Gastroesophageal sphincter (tissue), 4 donors: ENCODE data around the gene USP40. TPM values are rescaled to one million over a fixed set of nuclear protein-coding genes. Genes with fewer than 3 reads are reported as not detected.

Experiments used
- ATAC-seq: fragments of 150-250 bp; one replicate; pipeline ENCODE4 v1.9.1; 2016; ENCODE audit warnings: mild to moderate bottlenecking, moderate library complexity
- H3K27ac ChIP-seq, 4 donors: fragments of 200-600 bp; sonication (generic) in 3 of 4; 1 replicate in 3 of 4; 2 replicates in 1 of 4; pipeline ENCODE4 v1.5.1; 2016 to 2019
- H3K27me3 ChIP-seq: fragments of 200-600 bp; sonication (generic); one replicate; pipeline ENCODE4 v1.5.1; 2019
- H3K36me3 ChIP-seq, 2 donors: fragments of 200-600 bp; sonication (generic); one replicate each; pipeline ENCODE4 v1.5.1; 2019; ENCODE audit warnings: control low read depth in 1 of 2
- H3K4me1 ChIP-seq, 3 donors: fragments of 200-600 bp; sonication (generic); 1 replicate in 2 of 3; 2 replicates in 1 of 3; pipeline ENCODE4 v1.5.1; 2016 to 2019; ENCODE audit warnings: control low read depth in 2 of 3
- H3K4me3 ChIP-seq, 2 donors: fragments of 200-600 bp; sonication (generic); one replicate each; pipeline ENCODE4 v1.5.1; 2019; ENCODE audit warnings: mild to moderate bottlenecking in 1 of 2, moderate library complexity in 1 of 2
- H3K9me3 ChIP-seq, 3 donors: fragments of 200-600 bp; sonication (generic); one replicate each; pipeline ENCODE4 v1.5.1; 2017 to 2019; ENCODE audit warnings: control low read depth in 2 of 3
- EP300 ChIP-seq: sonication (generic); formaldehyde crosslinking; IDR thresholded peaks from one replicate; pipeline ENCODE4 v1.6.1; 2017; ENCODE audit warnings: antibody characterized with exemption, mild to moderate bottlenecking
- POLR2A ChIP-seq, 2 donors: fragments of 450-650 bp; IDR thresholded peaks; one replicate each; pipeline ENCODE4 v1.6.1; 2017; ENCODE audit warnings: antibody characterized with exemption in 2 of 2, mild to moderate bottlenecking in 2 of 2, moderate library complexity in 1 of 2
- POLR2AphosphoS5 ChIP-seq: sonication (generic); formaldehyde crosslinking; IDR thresholded peaks from one replicate; pipeline ENCODE4 v1.6.1; 2017; ENCODE audit warnings: antibody characterized with exemption
- WGBS, 2 donors: methylation state at CpG; one replicate each; pipeline ENCODE4 v1.1.5; 2018; ENCODE audit warnings: low coverage in 1 of 2; 5-methylcytosine and 5-hydroxymethylcytosine counted together
- total RNA-seq, 4 donors: library from RNA; depleted of rRNA; stranded (reverse); fragments of >200 nt; gene quantifications; one replicate each; pipeline ENCODE4 v1.1.0, GENCODE V29; 2016
- TF ChIP-seq, protein P1 (sequence below), 4 experiments: fragments of 200-600 bp in 2 of 4; fragments of 450-650 bp in 2 of 4; sonication (generic) in 1 of 4; IDR thresholded peaks; one replicate each; pipeline ENCODE4 v1.5.1; 2017 to 2019; ENCODE audit warnings: antibody characterized with exemption in 4 of 4, mild to moderate bottlenecking in 2 of 4, moderate library complexity in 2 of 4

USP40 gene
- total RNA-seq, 4 donors from 2014 or later = 13.5 to 52.6 (median 18.2) TPM

DNA sequence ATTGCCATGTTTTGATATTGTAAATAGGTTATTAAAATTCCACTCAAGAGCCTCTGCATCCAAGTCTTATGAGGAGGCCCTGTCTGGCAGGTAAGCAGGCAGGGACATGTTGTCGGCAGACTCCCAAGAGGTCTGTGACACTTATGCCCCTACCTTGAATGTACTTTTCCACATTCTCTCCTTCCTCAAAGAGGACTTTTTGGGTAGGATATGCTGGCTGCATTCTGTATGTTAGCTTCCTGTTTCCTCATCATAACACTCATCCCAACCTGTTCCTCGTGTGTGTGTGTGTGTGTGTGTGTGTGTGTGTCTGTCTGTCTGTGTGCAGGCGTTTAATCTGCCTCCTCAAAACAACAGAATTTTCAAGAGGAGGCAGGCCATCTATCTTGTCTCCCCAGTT, 75.3 kb downstream of the USP40 start:
- Histone ChIP-seq H3K27ac (no peak overlapping the region), H3K27me3 (no peaks in the 10 kb centered on the region), H3K4me3 (no peak overlapping the region), H3K4me1 (peaks cover 0 to 26% (median 0%) of the 10 kb centered on the region in 3 donors), H3K9me3 (no peaks in the 10 kb centered on the region), H3K36me3 (peaks cover 4 to 86% of the 10 kb centered on the region in 2 donors)
- WGBS, 2 donors = 100% methylated on average over 1 to 3 of the region's 3 CpGs
- no peak for ATAC-seq
- no peak for TF ChIP-seq EP300
- TF ChIP-seq POLR2AphosphoS5 = no peak
- TF ChIP-seq, protein P1, sequence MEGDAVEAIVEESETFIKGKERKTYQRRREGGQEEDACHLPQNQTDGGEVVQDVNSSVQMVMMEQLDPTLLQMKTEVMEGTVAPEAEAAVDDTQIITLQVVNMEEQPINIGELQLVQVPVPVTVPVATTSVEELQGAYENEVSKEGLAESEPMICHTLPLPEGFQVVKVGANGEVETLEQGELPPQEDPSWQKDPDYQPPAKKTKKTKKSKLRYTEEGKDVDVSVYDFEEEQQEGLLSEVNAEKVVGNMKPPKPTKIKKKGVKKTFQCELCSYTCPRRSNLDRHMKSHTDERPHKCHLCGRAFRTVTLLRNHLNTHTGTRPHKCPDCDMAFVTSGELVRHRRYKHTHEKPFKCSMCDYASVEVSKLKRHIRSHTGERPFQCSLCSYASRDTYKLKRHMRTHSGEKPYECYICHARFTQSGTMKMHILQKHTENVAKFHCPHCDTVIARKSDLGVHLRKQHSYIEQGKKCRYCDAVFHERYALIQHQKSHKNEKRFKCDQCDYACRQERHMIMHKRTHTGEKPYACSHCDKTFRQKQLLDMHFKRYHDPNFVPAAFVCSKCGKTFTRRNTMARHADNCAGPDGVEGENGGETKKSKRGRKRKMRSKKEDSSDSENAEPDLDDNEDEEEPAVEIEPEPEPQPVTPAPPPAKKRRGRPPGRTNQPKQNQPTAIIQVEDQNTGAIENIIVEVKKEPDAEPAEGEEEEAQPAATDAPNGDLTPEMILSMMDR (IDR thresholded peaks at IDR 0.05) = no peak
- no peak for TF ChIP-seq POLR2A (IDR thresholded peaks at IDR 0.05)

DNA sequence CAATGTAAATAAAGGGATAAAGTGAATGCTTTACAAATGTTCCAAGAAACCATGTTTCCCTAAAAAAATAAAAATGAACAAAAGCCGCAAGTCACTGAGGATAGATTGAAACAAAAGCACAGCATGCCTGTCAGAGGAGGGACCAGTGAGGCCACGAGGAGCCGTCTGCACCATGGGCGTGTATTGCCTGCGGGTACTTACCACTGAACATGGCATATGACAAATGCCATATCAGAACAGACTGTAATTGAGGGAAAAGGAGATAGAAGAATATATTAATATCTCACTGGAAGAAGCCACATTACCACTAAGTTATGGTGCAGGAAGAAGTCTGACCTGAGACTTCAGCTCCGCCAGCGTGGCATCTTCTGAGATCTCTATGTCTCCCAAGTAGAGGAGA, 75.8 kb downstream of the USP40 start:
- ATAC-seq = no peak
- no peak for TF ChIP-seq EP300
- TF ChIP-seq, protein P1 (IDR thresholded peaks at IDR 0.05) = no peak
- no peak for TF ChIP-seq POLR2AphosphoS5
- no peak for TF ChIP-seq POLR2A (IDR thresholded peaks at IDR 0.05)

DNA sequence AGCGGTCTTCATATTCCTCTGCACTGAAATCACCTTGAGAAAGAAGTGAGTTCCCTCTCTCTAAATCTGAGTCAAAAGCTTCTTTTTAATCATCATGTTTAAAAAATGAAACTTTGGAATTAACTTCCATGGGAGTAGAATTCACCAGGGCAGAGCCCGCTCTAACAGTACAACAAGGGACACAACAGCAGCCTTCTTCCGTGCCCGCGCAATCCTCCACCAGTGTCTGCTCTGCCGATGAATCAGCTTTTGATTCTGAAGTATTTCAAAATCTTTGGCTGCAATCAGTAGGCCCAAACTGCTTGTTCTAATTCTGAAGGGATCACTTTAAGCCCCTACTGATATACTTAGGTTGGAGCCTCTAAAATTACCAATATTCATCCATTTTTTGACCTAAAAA, 76.9 kb downstream of the USP40 start:
- TF ChIP-seq EP300 = no peak
- TF ChIP-seq, protein P1 (IDR thresholded peaks at IDR 0.05) = no peak
- TF ChIP-seq POLR2A (IDR thresholded peaks at IDR 0.05) = no peak
- no peak for TF ChIP-seq POLR2AphosphoS5
- H3K27ac ChIP-seq = no peak overlapping the region
- no peaks in the 10 kb centered on the region for H3K9me3 ChIP-seq
- 94 to 95% methylated on average over 6 of the region's 6 CpGs for WGBS, 2 donors
- H3K27me3 ChIP-seq = no peaks in the 10 kb centered on the region
- H3K4me1 ChIP-seq = peaks cover 0 to 28% (median 0%) of the 10 kb centered on the region in 3 donors
- no peak overlapping the region for H3K4me3 ChIP-seq
- ATAC-seq = no peak
- peaks cover 4 to 89% of the 10 kb centered on the region in 2 donors for H3K36me3 ChIP-seq

More for the DNA sequence above, 75.8 kb downstream of the USP40 start:
- H3K9me3 ChIP-seq = no peaks in the 10 kb centered on the region
- H3K4me1 ChIP-seq = peaks cover 0 to 28% (median 0%) of the 10 kb centered on the region in 3 donors
- H3K27me3 ChIP-seq = no peaks in the 10 kb centered on the region
- no peak overlapping the region for H3K4me3 ChIP-seq
- no peak overlapping the region for H3K27ac ChIP-seq
- 93 to 100% methylated on average over 3 to 6 of the region's 7 CpGs for whole genome bisulfite sequencing, 2 donors
- H3K36me3 ChIP-seq = peaks cover 4 to 86% of the 10 kb centered on the region in 2 donors

DNA sequence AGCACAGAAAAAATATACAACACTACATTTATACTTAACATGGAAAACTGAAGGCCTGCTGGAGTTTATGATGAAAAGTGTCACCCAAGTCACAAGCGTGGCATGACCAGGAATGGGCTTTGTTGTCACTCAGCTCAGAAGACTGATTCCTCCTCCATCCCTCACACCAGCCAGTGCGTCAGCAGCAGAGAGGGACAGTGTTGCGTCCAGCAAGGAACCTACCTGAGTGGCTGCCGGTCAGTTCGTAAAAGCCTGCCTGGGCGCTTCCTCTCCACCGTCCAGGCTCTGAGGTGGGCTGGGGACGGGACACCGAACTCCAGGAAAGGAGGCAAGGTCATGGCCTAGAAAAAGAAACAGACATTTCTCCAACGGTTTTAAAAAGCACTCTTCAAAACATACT, 77.4 kb downstream of the USP40 start:
- ATAC-seq = no peak
- peak overlapping the region in 2 of 4 donors; percentile 23 to 46 for H3K27ac ChIP-seq
- TF ChIP-seq POLR2AphosphoS5 (no peak), POLR2A (IDR thresholded peaks at IDR 0.05) (no peak), EP300 (no peak)
- TF ChIP-seq, protein P1 (IDR thresholded peaks at IDR 0.05) = no peak
- 40 to 81% methylated on average over 2 to 10 of the region's 10 CpGs for WGBS, 2 donors
- peaks cover 4 to 90% of the 10 kb centered on the region in 2 donors for H3K36me3 ChIP-seq
- peaks cover 0 to 28% (median 0%) of the 10 kb centered on the region in 3 donors for H3K4me1 ChIP-seq
- H3K9me3 ChIP-seq = no peaks in the 10 kb centered on the region
- H3K27me3 ChIP-seq = no peaks in the 10 kb centered on the region
- H3K4me3 ChIP-seq = no peak overlapping the region

DNA sequence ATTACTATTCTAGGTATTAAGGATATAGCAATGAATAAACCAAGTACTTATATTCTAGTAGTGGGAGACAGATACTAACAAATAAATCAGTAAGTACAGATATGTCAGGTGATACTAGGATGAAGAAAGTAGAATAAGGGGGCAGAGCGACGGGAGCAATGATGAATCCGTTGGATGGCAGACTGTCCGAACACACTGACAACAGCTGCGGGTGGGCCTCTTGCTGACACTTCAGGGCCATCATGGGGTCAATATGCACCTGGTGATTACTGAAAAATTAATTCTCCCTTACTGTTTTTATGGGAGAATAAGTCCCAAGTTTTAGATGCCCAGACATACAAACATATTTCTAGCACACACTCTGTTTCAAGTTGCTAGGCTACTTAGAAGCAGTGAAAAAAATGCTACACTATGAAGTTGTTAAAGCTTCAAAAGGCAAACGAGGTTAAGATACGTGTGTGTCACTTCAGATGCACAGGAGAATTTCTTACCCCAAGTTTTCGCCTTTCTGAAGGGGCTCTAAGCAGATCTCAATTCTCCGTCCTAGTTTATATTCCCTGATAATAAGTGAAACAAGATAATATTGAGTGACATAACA, 78.7 kb downstream of the USP40 start:
- no peak for ATAC-seq
- peaks cover 2 to 92% of the 10 kb centered on the region in 2 donors for H3K36me3 ChIP-seq
- WGBS, 2 donors = 64 to 79% methylated on average over 7 to 9 of the region's 9 CpGs

More for the DNA sequence above, 78.7 kb downstream of the USP40 start:
- H3K4me1 ChIP-seq = peaks cover 0 to 28% (median 0%) of the 10 kb centered on the region in 3 donors
- no peaks in the 10 kb centered on the region for H3K27me3 ChIP-seq
- H3K27ac ChIP-seq = no peak overlapping the region
- no peaks in the 10 kb centered on the region for H3K9me3 ChIP-seq
- no peak overlapping the region for H3K4me3 ChIP-seq
- TF ChIP-seq POLR2A (IDR thresholded peaks at IDR 0.05) (no peak), EP300 (no peak), POLR2AphosphoS5 (no peak)
- TF ChIP-seq, protein P1 (IDR thresholded peaks at IDR 0.05) = no peak
